ENCODE data around the gene GRID2. TPM values are rescaled to one million over a fixed set of nuclear protein-coding genes. Genes with fewer than 3 reads are reported as not detected.

Gene GRID2
- total and polyA plus RNA-seq, 9 of the 15 experiments (the other 6 are each of a cell fraction or from before 2014, with no cell fraction given): 0.04 TPM; not detected in 7

GRCh38 chr4:93775551-93775950 lies 1471.8 kb downstream of the GRID2 start:
- Histone ChIP-seq H3K9me1 (ENCODE audit: control insufficient read depth, insufficient read depth, low read length) (no peaks in the 10 kb centered on the region), H4K20me1 (replicated peaks; ENCODE audit: control insufficient read depth, insufficient read depth, low read length) (no peaks in the 10 kb centered on the region), H3K4me2 (ENCODE audit: insufficient read depth, low read length) (no peak overlapping the region), H2AFZ (ENCODE audit: low read depth, low read length) (no peak overlapping the region), H3K4me3 (no peak overlapping the region), H3K27ac (ENCODE audit: extremely low read depth, low read depth, low read length) (no peak overlapping the region), H3K9ac (ENCODE audit: insufficient read depth in 1 of 2, low read depth in 2 of 2, low read length in 2 of 2) (no peak overlapping the region), H3K9me3 (replicated peaks; ENCODE audit: control insufficient read depth, insufficient read depth, low read depth, low read length) (no peaks in the 10 kb centered on the region), H3K27me3 (ENCODE audit: control insufficient read depth in 2 of 2, insufficient read depth in 2 of 2, low read length in 2 of 2) (no peaks in the 10 kb centered on the region), H3K79me2 (ENCODE audit: control insufficient read depth, insufficient read depth, low read length) (no peaks in the 10 kb centered on the region), H3K36me3 (ENCODE audit: control insufficient read depth, insufficient read depth, low read length) (no peaks in the 10 kb centered on the region), H3K4me1 (replicated peaks in 1 of 2; ENCODE audit: control insufficient read depth in 2 of 2, insufficient read depth in 2 of 2, low read length in 2 of 2) (no peaks in the 10 kb centered on the region)
- no peak for ATAC-seq
- WGBS (ENCODE audit: insufficient coverage, low coverage, missing lambda C conversion rate): 0% methylated on average over 3 of the region's 3 CpGs
- intact Hi-C loops (cut with micrococcal nuclease): no loop called here
- no TSS peak for BruUV-seq (replicated peaks)
- no peak for FAIRE-seq
- CTCF ChIA-PET (ENCODE audit: low intra/inter-chr PET ratio): no interaction called here
- in situ Hi-C loops (cut with MboI): loop anchor here (25.0 kb wide), 1 partner anchor 837 kb away; no protein-coding TSS in a partner anchor
- TF ChIP-seq CTBP1 (IDR thresholded peaks at IDR 0.05; ENCODE audit: borderline replicate concordance) (no peak), ZNF764 (CRISPR knock-in tag; IDR thresholded peaks at IDR 0.05; ENCODE audit: low read depth) (no peak), GATAD2A (IDR thresholded peaks at IDR 0.05) (no peak), CHD2 (IDR thresholded peaks at IDR 0.05; ENCODE audit: low read depth, low read length) (no peak), ZNF696 (CRISPR knock-in tag; conservative IDR thresholded peaks at IDR 0.05) (no peak), KHSRP (IDR thresholded peaks at IDR 0.05) (no peak), ZHX1 (conservative IDR thresholded peaks at IDR 0.05; ENCODE audit: low read length) (no peak), ZC3H11A (IDR thresholded peaks at IDR 0.05; ENCODE audit: low read depth, low read length) (no peak), SRSF3 (IDR thresholded peaks at IDR 0.05; ENCODE audit: insufficient read depth, low read length) (no peak), TCF7 (IDR thresholded peaks at IDR 0.05; ENCODE audit: borderline replicate concordance) (no peak), PML (IDR thresholded peaks at IDR 0.05; ENCODE audit: low read length) (no peak), ELF2 (CRISPR knock-in tag; IDR thresholded peaks at IDR 0.05) (no peak), ZNF740 (CRISPR knock-in tag; IDR thresholded peaks at IDR 0.05) (no peak), ZNF740 (tag; IDR thresholded peaks at IDR 0.05) (no peak), CCNT2 (IDR thresholded peaks at IDR 0.05; ENCODE audit: borderline replicate concordance, extremely low read depth, insufficient read length, low read depth, low read length) (no peak)
- TF ChIP-seq, protein P1, sequence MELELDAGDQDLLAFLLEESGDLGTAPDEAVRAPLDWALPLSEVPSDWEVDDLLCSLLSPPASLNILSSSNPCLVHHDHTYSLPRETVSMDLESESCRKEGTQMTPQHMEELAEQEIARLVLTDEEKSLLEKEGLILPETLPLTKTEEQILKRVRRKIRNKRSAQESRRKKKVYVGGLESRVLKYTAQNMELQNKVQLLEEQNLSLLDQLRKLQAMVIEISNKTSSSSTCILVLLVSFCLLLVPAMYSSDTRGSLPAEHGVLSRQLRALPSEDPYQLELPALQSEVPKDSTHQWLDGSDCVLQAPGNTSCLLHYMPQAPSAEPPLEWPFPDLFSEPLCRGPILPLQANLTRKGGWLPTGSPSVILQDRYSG (tag; conservative IDR thresholded peaks at IDR 0.05; ENCODE audit: low read depth): no peak
- DNase-seq (ENCODE audit: extremely low read depth in 1 of 4, low spot score in 3 of 4): no peak
- POLR2A ChIA-PET: no interaction called here
